Erythroblast (primary cell): ENCODE data around the gene OR2F2.

Source experiments
- GATA1 ChIP-seq: IDR thresholded peaks from 2 replicates; pipeline ENCODE4 v1.6.1; 2011; ENCODE audit warnings: low read depth, mild to moderate bottlenecking, control low read depth, low read length, moderate library complexity
- POLR2A ChIP-seq: IDR thresholded peaks from 2 replicates; pipeline ENCODE4 v1.6.1; 2011; ENCODE audit warnings: mild to moderate bottlenecking, low read length

DNA sequence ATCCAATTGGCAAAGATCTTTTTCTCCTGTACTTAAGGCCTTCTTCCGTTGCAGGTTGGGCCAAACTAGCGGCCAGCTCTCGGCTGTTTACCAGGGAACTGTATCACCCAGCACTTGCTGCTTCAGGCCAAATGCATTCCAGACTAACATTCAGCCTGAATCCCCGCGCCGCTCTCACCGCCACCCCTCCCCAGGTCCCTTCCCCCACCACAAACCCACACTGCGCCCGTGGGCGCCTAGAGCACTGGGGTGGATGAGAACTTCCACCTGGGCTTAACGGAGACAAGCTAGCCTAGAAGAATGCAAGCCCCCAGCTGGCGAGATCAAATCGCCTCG lies 33.7 kb upstream of the OR2F2 start:
- no peak for TF ChIP-seq POLR2A
- no peak for TF ChIP-seq GATA1
